Stimulated activated CD4-positive, alpha-beta T cell treated with anti-CD3 and anti-CD28 coated beads, Interleukin-1b, Interleukin-23, amount 100 ng/mL, for 24 hours (primary cell): Measurements from ENCODE around the gene SLC25A29.
"Not testable (repeated sequence)": the region's sequence is repeated elsewhere in the genome, so short reads cannot be mapped to it uniquely, and the experiment has no call there.

Experiments used
- DNase-seq, 4 experiments: peaks; one replicate each; pipeline ENCODE4 v3.0.0-alpha.2; 2020; ENCODE audit warnings: low read depth in 4 of 4, low spot score in 1 of 4

Gene SLC25A29

DNA sequence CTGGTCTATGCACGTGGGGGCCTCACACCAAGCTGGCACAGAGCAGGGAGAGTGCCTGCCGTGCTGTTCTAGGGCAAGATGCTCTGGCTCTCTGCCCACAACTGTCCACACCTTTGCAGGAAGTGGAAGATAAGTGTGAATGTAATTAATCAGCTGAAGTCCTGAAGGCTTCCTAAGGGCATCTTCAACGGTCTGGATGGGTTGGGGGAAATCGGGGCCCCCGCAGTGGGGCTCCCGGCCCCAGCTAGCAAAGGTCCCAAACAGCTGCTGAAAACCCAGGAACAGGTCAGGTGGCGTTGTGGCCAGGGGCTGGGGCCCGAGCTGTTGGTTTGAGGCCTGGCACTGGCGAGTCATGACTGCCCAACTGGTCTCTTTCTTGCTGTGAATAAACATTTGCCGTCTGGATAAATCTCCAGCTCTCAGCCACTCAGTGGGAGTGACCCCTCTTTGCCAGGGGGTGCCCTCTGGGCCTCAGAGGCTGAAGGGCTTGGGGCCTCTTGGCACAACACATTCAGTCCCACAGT is 6.7 kb upstream of the SLC25A29 start:
- DNase-seq = no peak

DNA sequence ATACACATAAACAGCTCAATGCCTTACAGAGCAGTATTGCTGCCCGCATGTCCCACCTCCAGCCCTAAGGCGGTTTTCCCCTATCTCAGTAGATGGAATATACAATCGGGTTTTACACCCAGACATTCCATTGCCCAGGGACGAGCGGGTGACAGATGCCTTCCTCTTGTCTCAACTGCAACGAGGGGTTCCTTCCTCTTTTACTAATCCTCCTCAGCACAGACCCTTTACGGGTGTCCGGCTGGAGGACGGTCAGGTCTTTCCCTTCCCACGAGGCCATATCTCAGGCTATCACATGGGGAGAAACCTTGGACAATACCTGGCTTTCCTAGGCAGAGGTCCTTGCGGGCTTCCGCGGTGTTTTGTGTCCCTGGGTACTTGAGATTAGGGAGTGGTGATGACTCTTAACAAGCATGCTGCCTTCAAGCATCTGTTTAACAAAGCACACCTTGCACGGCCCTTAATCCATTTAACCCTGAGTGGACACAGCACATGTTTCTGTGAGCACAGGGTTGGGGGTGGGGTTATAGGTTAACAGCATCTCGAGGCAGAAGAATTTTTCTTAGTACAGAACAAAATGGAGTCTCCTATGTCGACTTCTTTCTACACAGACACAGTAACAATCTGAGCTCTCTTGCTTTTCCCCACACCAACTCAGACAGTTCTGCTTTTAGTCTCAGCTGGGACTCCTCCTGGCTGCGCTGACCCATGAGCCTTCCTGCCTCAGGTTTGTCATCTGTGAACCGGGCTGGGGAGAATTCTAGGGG is 6.0 kb upstream of the SLC25A29 start:
- DNase-seq = not testable (repeated sequence)

DNA sequence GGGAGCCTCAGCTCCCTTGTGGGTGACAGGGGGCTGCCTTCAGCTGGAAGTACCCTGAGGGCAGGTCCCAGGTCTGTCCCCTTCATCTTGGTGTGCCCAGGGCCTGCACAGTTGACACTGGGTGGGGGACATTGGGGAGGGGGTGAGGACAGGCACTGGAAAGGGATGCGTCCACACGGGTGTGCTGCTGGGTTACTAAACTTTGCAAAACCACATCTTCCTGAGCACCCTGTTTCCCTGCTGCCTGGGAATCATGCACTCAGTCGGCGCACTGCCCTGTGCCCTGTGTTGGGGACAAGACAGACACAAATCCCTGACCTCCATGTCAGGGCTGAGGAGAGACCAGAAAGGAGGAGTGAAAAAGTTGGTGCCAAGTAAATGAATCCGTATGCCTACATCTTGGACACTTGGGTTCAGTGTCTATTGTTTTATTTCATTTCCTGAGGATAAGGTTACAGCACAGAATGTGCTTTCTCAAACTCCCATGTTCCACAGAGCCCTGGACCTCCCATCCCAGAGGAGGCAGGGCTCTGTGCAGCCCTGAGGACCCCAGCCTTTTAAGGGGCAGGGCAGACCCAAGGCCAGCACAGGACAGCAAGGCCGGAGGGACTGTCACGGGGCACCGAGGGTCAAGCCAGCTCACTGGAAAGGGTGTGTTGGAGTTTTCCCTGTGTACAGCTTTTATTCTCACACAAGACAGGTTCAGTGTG is 2.9 kb upstream of the SLC25A29 start:
- DNase-seq = no peak

DNA sequence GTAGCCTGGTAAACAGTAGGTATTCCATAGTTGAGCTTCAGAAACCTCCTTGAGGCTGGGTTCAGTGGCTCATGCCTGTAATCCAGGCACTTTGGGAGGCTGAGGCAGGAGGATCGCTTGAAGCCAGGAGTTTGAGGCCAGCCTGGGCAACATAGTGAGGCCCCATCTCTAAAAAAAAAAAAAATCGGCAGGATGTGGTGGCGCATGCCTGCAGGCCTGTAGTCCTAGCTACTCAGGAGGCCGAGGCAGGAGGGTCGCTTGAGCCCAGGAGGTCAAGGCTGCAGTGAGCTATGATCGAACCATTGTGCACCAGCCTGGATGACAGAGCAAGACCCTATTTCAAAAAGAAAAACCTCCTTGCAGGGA is 2.2 kb upstream of the SLC25A29 start:
- DNase-seq = not testable (repeated sequence)

DNA sequence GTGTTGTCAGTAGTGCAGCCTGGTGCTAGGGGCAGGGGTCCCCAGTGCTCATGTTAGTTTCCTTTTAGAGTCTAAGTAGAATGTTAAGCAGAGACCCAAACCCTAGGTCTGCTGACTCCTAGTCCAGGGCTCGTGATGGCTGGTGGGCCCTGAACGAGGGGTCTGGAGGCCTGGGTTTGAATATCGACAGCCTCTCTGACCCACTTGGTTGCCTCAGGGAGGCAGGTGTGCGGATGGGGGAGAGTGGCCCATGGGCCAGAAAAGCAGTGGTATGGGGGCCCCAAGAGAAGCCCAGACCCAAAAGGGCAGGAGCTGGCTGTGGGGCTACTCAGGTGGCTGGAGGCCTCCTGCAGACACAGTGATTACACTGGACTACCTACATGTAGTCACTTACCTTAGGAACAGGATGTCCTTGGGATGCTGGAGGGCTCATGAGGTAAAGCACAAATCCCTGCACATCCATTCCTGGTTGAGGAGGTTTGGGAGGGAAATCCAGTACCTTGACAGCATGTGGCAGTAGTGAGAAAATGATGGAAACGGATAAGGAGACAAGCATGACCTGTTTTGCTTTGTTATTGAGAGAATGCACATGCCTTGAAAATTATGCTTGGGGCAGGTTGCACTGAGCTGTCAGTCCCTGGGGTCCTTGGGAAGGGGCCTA is 1.7 kb upstream of the SLC25A29 start:
- no peak for DNase-seq

DNA sequence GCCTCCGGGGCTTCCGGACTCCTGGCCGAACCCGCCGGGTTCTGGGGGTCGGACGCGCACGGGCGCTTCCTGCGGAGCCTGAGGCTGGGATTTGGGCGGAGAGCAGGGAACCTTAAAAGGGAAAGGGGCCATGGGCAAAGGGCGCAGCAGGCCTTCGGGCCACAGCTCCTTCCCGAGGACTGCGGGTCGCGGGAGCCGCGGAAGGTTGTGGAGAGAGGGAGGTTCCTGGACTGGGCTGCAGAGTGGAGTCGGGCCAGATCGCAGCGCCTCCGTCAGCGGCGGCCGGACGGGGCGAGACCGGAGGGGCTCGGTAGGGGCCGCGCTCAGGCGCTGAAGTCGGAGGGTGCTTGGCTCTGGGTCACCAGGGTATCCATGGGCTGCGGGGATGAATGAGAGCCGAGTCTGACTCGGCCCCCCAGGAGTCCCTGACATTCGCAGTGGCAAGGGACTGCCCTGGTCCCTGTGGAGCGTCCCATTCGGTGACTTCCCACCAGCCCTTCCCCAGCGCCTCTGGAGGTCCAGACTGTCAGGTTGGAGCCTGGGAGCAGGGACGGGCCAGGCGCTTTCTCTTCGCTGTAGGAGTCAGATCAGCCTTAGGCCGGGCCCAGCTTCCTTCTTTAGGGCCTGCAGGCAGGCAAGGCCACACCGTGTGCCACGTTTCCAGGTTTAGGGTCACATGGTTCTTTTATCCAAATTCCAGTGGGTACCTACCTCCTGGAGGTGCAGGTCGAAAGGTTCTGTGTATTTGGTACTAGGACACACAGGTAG is 938 bp upstream of the SLC25A29 start:
- DNase-seq = no peak

DNA sequence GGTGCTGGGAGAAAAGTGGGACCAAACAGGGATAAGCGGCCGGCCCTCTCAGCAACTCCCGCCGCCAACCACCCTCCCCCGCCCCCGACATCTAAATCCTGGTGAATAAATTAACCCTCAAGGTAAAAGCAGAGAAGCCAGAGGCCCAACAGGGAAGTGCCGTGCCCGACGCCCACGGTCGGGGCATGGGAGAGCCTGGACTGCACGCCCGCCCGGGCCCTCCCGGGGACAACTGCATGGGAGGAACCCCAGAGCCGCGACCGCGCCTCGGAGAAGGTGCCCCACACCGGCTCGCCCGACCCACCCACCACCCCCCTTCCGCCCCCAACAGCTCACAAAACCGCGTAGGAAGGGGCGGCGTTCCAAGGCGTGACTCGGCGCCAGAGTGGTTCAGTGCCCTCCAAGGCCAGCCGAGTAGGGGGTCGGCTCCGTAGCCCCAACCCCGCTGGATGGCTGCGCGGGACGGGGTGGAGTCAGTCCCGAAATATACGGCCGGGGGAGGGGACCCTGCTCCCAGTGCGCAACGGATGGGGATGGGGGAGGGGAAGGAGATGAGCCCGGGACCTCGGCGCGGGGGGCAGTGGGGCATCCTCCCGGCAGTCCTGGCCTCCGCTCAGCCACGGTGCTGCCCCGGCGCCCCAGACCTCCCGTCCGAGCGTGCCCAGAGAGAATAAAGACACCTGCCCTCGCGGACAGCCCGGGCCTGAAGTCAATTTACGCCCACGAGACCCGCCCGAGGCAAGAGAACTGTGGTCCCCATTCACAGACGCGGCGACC is 732 bp downstream of the SLC25A29 start:
- DNase-seq = peak in 1 of 4 experiments; percentile 24

DNA sequence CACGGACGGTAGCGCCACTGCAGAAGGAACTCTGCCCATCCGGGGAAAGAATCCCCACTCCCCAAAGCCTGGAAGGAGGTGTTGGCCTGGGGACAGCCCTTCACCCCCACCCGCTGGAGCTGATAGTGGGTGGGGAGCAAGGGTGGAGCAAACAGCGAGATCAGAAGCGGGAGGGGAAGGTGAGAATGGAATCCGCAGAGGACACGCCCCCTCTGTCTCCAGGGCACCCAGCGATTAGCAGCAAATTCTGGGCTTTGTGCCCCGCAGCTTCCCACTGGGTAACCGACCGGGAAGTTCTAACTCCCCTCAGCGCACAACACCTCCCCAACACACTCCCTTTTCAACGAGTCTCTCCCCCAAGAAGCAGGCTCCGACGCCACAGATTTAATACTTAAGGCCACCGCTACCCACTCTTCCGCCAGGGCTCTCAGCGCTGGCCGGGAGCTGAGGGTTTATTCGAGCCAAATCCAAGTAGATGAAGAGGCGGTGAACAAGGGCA is 1.4 kb downstream of the SLC25A29 start:
- DNase-seq = no peak

DNA sequence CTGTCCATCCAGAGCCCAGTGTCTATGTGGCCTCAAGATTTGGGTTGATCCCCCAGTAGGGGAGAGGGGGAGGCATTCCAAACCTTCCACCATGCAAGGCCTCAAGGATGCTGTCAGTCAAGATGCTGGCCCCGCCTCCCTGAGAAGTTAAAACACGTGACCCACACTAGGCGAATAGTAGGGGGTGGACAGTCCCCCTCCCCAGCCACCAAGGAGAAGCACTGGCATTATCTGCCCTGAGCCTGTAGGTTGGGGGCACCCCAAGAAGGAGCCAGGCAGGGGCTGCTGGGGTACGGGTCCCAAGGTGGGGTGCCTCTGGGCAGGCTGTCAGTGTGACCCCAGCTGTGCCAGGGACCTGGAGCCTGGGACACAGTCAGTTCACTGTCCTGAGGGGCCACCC is 2.3 kb downstream of the SLC25A29 start:
- DNase-seq = no peak

DNA sequence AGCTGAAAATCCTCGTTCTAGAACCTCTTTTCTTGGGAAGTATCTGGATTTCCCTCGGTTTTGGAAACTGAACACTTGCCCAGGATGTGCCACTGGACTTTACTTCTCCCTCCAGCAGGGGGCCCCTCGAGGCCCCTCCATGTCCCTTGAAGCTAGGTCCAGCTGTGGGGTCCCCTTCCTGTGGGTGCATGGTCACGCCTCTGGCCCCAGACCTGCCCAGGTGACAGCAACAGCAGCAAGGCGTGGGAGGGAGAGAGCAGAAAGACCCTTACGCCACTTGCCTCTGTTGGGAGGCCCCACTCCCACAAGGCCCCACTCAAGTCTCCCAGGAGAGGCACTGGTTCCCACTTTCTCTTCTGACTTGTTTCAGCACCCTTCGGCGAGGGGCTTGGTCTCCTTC is 3.1 kb downstream of the SLC25A29 start:
- DNase-seq = no peak

DNA sequence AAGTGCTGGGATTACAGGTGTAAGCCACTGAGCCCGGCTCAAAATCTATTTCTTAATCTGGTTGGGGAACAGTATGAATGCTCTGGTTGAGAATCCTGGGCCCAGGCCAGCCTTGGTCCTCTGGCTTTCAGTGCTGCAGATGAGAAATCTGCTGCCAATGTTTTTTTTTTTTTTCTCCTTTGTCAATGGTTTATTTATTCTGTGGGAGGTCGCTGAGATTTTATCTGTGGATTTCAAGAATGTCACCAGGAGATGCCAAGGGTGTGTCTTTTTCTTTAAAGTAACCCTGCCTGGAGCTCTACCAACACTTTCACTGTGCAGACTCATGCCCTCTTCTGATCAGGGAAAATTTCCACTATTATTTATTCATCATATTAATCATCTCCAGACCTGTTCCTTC is 3.6 kb downstream of the SLC25A29 start:
- DNase-seq = no peak

DNA sequence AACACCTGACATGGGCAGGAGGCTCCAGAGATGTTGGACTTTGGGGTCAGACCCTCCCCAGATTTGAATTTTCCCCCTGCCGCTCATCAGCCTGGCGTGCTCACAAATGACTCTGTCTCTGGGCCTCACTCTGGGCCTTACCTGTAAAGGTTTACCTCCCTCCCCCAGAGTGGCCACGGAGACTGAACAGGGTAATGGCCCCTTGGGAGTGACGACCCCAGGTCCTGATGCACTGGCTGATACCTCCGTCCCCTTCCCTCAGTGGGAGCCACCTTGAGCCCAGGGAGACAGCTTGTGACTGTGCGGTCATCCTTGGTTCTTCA is 7.0 kb downstream of the SLC25A29 start:
- no peak for DNase-seq

DNA sequence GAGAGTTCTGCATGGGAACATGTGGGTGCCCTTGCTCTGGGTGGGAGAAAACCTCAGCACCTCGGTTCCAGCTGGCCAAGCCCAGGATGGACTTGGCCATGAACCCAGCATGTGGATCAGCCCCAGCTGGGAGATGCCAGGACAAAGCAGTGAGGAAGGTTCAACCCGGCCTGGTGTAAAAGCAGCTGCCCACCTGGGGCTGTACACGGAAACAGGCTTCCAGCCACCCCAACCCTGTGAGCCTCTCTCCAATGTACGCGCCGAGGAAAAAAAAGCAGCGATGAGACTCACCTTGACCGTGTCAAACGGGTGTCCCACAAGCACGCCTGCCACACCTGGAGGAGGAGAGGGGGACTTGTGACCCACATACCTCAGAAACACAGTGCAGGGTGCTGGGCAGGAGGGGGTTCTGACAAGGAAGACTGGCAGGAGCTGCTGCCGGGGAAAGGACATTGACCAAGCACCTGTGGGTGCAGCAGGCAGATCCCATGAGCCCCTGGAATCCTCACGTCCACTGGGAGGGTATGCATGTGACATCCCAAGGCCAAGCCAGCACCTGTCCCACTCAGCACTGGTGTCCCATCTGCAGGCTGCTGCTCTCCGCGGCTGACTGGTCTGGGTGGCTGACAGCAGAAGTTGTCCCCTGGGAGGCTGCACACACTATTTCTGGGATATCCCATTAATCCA is 7.5 kb downstream of the SLC25A29 start:
- no peak for DNase-seq

DNA sequence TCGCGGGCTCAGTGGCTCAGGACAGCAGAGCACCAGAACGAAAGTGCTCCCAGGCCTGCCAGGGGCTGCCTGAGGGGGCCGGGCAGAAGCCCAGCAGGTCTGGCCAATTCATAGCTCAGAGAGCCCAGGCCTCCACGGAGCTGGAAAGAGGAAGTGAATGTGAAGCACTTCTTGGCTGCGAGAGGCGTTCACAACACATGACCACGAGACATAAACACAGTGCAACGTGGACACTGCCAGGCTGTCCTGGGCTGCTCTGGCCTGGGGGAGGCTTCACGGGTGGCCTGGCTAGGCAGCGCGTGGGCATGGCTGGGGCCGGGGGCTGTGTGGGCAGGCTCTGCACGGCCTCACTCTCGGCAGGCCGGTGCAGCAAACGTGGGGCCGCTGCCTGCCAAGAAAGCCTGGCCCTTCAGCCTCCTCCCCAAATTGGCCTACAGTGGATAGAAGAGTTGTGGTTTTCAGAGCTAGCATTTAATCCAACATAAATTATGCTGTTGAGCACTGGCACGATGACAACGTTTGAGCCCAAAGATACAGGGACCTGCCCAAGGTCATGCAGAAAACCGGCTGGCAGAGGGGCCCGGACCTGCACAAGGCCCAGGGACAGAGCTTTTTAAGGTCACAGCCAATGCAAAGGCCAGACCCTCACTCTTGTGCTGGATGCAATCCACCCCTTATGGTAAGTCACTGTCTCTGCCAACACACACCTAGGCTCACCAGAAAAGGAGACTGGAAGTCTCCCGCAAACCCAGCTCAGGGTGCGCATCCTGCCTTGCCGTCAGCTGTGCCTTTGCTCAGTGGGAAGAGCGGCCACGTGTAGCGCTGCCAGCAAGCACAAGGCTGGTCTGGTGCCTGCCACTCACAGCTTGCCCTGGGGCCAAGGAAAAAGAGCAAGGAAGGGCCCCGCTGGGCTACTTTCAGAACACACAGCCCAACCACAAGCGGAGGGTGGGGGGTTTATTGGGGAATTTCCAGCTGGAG is 8.6 kb downstream of the SLC25A29 start:
- no peak for DNase-seq

DNA sequence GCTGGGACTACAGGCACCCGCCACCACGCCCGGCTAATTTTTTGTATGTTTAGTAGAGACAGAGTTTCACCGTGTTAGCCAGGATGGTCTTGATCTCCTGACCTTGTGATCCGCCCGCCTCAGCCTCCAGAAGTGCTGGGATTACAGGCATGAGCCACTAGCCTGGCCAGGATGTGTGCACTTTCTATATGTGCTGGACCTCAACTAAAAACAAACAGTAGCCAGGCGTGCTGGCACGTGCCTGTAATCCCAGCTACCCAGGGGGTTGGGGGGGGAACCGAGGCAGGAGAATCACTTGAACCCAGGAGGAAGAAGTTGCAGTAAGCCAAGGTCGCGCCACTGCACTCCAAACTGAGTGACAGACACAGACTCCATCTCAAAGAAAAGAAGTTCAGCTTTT is 9.5 kb downstream of the SLC25A29 start:
- not testable (repeated sequence) for DNase-seq

DNA sequence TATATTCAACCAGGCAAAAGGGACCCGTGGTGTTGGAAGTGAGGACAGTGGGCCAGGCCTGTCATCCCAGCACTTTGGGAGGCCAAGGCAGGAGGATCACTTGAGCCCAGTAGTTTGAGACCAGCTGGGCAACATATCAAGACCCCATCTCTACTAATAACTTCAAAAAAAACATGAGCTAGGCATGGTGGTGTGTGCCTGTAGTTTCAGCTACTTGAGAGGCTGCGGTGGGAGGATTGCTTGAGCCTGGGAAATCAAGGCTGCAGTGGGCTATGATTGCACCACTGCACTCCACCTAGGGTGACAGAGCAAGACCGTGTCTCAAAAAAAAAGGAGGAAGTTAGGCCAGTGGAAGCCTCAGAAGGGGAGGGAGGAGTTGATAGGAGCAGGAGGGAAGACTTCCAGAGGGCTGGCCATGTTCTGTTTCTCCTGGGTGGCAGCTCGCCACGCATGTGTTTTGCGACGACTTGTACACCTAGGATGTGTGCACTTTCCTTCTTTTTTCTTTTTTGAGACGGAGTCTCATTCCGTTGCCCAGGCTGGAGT is 10.1 kb downstream of the SLC25A29 start:
- DNase-seq = no peak

DNA sequence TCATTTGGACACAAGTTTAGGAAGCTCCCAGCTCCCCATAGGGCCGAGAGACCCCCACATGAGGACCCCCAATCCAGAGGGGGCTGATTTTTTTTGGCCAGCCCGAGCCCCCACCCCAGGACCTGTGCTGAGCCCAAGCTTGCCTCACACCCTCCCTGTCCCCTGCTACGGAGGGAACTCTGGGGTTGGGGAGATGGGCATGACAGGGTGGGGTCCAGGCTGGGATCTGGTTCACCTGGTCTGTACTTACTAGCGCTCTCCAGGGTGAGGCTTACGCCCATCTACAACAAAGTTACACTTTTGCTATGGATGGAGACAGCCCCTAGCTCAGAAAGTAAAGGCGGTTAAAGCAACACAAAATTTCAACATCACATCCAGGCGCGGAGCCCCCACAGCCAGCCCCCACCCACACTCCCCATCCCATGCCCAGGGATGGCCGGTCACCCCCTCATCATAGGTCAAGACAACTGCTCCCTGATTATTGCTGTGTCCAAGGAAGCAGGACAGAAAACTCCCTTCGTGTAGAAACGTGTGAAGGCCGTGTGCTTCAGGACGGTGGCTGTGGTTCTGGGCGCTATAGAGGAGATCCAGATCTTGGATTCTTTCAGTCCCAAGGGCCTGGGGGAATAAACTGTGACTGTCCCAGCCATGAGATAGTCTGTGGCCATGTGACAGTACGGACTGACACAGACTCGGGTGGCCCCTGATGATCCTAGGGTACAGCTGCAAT is 10.7 kb downstream of the SLC25A29 start:
- DNase-seq = no peak

DNA sequence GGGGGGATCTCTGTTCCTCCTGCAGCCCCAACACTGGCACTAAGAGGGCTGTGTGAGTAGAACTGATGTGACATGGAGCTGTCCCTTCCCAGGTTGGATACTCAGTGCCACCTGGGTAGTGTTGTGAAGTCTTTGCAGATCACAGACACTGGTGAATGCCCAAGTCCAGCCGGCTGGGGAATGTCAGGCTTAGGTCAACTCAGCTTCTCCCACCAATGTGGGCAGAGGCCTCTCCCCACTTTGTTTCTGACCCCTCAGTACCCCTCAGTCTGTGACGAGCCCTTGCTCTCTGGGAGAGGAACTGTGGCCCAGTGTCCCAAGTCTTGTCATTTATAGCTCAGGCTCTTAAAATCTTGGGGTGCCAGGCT is 11.3 kb downstream of the SLC25A29 start:
- DNase-seq = no peak
